ENCODE measurements around the gene COMP. TPM values are rescaled to one million over a fixed set of nuclear protein-coding genes. Genes with fewer than 3 reads are reported as not detected.

COMP gene
- total RNA-seq, 1 experiment from 2014 or later, result not detected

GRCh38 chr19:18781047-18781600 is 10.0 kb downstream of the COMP start:
- no peaks in the 10 kb centered on the region; the same call in 1 of the 2 replicates for H4K20me1 ChIP-seq (ENCODE audit: insufficient read depth)
- H3K9me3 ChIP-seq (ENCODE audit: insufficient read depth, low read depth), result no peaks in the 10 kb centered on the region
- H3K27ac ChIP-seq, result no peak overlapping the region
- BruUV-seq (replicated peaks), result no TSS peak
- H3K9me2 ChIP-seq (ENCODE audit: insufficient read depth), result no peaks in the 10 kb centered on the region
- intact Hi-C loops (cut with micrococcal nuclease; ENCODE audit: unreplicated experiment), result no loop called here
- no peak overlapping the region for H2AFZ ChIP-seq
- POLR2A ChIA-PET (ENCODE audit: unreplicated experiment), result no interaction called here
- H3K4me1 ChIP-seq (replicated peaks; ENCODE audit: insufficient read depth), result no peaks in the 10 kb centered on the region
- no peak overlapping the region for H3K4me2 ChIP-seq
- peaks cover 10% of the 10 kb centered on the region; the same call in 1 of the 2 replicates for H3F3A ChIP-seq (ENCODE audit: insufficient read depth, low read depth)
- CTCF ChIA-PET, result interaction anchor here (0.6 kb wide), 2 partner anchors 20 to 177 kb away, joined by 10 to 14 read pairs; no protein-coding TSS in a partner anchor
- H3K36me3 ChIP-seq (ENCODE audit: low read depth), result no peaks in the 10 kb centered on the region
- H3K79me2 ChIP-seq (ENCODE audit: low read depth), result no peaks in the 10 kb centered on the region
- H3K27me3 ChIP-seq (ENCODE audit: insufficient read depth, low read depth), result no peaks in the 10 kb centered on the region
- no peak for DNase-seq
- no peak overlapping the region for H3K4me3 ChIP-seq
- no peak for TF ChIP-seq CTCF (conservative IDR thresholded peaks at IDR 0.05)
- no peak for TF ChIP-seq EZH2 (IDR thresholded peaks at IDR 0.05; ENCODE audit: low read depth)

- Histone ChIP-seq H3K27me3 (ENCODE audit: insufficient read depth, low read depth) (no peaks in the 10 kb centered on the region), H3K4me1 (replicated peaks; ENCODE audit: insufficient read depth) (no peaks in the 10 kb centered on the region), H3K27ac (no peak overlapping the region), H3K9me3 (ENCODE audit: insufficient read depth, low read depth) (no peaks in the 10 kb centered on the region), H3K36me3 (ENCODE audit: low read depth) (no peaks in the 10 kb centered on the region), H3K9me2 (ENCODE audit: insufficient read depth) (no peaks in the 10 kb centered on the region), H3K79me2 (ENCODE audit: low read depth) (no peaks in the 10 kb centered on the region), H3F3A (ENCODE audit: insufficient read depth, low read depth) (0 out of 2 replicates have a peak, but pooled peaks cover 7% of the 10 kb centered on the region), H3K4me2 (no peak overlapping the region), H2AFZ (no peak overlapping the region), H4K20me1 (ENCODE audit: insufficient read depth) (no peaks in the 10 kb centered on the region; the same call in 1 of the 2 replicates), H3K4me3 (no peak overlapping the region)
- TF ChIP-seq CTCF (conservative IDR thresholded peaks at IDR 0.05) (no peak), EZH2 (IDR thresholded peaks at IDR 0.05; ENCODE audit: low read depth) (no peak)
- intact Hi-C loops (cut with micrococcal nuclease; ENCODE audit: unreplicated experiment), result no loop called here
- POLR2A ChIA-PET (ENCODE audit: unreplicated experiment), result no interaction called here
- BruUV-seq (replicated peaks), result no TSS peak
- CTCF ChIA-PET, result interaction anchor here (0.6 kb wide), 1 partner anchor 177 kb away, joined by 10 read pairs; no protein-coding TSS in a partner anchor
- DNase-seq, result no peak
Measured at GRCh38 chr19:18780631-18781030, 10.5 kb downstream of the COMP start.

GRCh38 chr19:18780081-18780480 is 11.0 kb downstream of the COMP start:
- H2AFZ ChIP-seq, result no peak overlapping the region
- H3K79me2 ChIP-seq (ENCODE audit: low read depth), result no peaks in the 10 kb centered on the region
- no peaks in the 10 kb centered on the region for H3K27me3 ChIP-seq (ENCODE audit: insufficient read depth, low read depth)
- ChIA-PET POLR2A (ENCODE audit: unreplicated experiment) (no interaction called here), CTCF (no interaction called here)
- 0 out of 2 replicates have a peak, but pooled peaks cover 3% of the 10 kb centered on the region for H3F3A ChIP-seq (ENCODE audit: insufficient read depth, low read depth)
- intact Hi-C loops (cut with micrococcal nuclease; ENCODE audit: unreplicated experiment), result no loop called here
- H3K4me1 ChIP-seq (replicated peaks; ENCODE audit: insufficient read depth), result no peaks in the 10 kb centered on the region
- H3K4me3 ChIP-seq, result no peak overlapping the region
- no TSS peak for BruUV-seq (replicated peaks)
- H3K4me2 ChIP-seq, result no peak overlapping the region
- DNase-seq, result no peak
- H3K9me3 ChIP-seq (ENCODE audit: insufficient read depth, low read depth), result no peaks in the 10 kb centered on the region
- no peak overlapping the region for H3K27ac ChIP-seq
- H3K36me3 ChIP-seq (ENCODE audit: low read depth), result no peaks in the 10 kb centered on the region
- H4K20me1 ChIP-seq (ENCODE audit: insufficient read depth), result no peaks in the 10 kb centered on the region; the same call in 1 of the 2 replicates
- no peak for TF ChIP-seq CTCF (conservative IDR thresholded peaks at IDR 0.05)
- TF ChIP-seq EZH2 (IDR thresholded peaks at IDR 0.05; ENCODE audit: low read depth), result no peak
- no peaks in the 10 kb centered on the region for H3K9me2 ChIP-seq (ENCODE audit: insufficient read depth)
